Measurements from ENCODE around the gene DNAH11.

DNAH11 gene

DNA sequence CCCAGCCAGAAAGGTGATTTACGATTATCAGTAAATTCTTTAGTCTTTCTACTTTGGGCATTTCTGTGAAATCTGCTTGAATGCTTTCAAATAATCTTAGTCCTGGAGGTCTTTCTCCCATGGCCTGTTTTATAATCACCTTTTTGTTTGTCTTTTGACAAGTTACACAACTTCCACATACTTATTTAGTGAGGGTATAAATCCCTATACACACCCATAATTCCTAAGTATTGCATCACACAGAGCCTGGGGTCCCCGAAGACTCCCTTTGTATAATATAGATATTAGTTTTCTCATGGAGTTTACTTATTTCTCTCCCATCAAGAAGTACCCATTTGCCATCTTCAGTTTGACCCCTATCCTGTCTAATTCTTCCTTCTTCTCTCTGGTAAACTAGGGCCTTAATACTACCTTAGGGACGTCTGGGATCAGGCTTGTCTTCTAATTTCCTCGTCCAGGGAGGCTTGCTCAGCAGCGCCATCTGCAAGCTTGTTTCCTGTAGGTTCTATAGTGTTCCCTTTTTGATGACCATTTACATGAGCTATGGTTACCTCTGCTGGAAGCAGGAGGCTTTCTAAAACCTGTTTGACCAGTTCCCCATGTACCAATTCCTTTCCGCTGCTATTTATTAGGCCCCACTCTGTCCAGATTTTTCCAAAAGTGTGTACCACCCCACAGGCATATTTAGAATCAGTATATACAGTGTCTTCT lies 8.1 kb downstream of the DNAH11 start:
- DNase-seq (ENCODE audit: low spot score): no peak
- TF ChIP-seq, protein P1, sequence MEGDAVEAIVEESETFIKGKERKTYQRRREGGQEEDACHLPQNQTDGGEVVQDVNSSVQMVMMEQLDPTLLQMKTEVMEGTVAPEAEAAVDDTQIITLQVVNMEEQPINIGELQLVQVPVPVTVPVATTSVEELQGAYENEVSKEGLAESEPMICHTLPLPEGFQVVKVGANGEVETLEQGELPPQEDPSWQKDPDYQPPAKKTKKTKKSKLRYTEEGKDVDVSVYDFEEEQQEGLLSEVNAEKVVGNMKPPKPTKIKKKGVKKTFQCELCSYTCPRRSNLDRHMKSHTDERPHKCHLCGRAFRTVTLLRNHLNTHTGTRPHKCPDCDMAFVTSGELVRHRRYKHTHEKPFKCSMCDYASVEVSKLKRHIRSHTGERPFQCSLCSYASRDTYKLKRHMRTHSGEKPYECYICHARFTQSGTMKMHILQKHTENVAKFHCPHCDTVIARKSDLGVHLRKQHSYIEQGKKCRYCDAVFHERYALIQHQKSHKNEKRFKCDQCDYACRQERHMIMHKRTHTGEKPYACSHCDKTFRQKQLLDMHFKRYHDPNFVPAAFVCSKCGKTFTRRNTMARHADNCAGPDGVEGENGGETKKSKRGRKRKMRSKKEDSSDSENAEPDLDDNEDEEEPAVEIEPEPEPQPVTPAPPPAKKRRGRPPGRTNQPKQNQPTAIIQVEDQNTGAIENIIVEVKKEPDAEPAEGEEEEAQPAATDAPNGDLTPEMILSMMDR (IDR thresholded peaks at IDR 0.05): no peak
- Histone ChIP-seq H3K4me3 (no peak overlapping the region), H3K27ac (no peak overlapping the region)

DNA sequence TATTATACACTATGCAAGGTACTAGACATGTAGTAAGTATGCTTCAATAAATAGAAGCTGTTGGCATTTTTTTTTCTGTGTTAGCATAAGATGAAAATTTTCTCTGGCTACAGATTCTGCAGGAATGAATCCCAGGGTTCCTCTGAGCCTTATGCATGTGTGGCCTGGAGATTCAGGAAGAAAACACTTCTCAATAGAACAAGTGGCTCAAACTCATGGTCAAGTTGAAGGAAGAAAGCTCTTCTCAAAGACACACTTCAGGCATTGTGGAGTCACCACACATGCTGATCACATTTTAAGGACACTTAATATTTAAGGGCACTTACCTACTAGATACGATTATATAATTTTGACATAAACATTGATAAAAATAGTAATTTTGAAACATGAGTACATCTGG lies 19.5 kb downstream of the DNAH11 start:
- Histone ChIP-seq H3K4me3 (no peak overlapping the region), H3K27ac (no peak overlapping the region)
- no peak for DNase-seq (ENCODE audit: low spot score)
- TF ChIP-seq, protein P1 (IDR thresholded peaks at IDR 0.05): no peak

DNA sequence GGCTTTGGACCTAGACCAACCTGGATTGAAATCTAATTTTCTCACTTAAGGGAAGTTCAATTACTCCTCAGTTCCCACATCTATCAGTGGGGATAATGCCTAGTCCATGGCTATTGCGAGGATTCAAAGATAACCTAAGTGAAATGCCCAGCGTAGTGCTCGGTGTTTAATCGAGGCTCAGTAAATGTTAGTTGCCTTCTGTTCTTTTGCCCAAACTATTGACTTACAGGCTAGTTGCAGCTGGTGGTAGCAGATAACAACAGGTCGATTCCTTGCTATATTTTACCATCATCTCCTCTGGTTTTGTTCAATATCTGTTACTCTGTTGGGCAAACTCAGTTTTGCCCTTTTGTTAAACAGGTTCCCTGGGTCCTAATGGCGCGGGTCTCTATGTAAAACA lies 22.8 kb downstream of the DNAH11 start:
- DNase-seq (ENCODE audit: low spot score): no peak
- Histone ChIP-seq H3K4me3 (no peak overlapping the region), H3K27ac (no peak overlapping the region)
- TF ChIP-seq, protein P1 (IDR thresholded peaks at IDR 0.05): no peak

DNA sequence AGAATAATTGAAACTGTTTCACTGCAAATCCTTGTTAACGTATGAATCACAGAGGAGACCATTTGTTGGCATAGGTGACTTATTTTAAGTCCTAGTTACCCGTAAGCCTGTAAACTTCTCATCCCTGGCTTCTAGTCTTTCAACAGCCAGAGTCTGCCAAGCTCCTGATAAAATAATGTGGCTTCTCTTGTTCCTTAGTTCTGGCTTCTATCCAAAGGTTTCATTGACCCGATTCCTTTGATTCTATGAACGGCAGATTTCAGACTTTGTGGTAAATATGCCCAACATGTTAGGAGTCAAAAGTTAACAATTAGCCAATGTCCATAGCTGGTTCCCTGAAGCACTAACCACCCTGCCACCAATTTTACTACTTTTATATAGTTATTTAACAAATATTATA lies 23.3 kb downstream of the DNAH11 start:
- no peak overlapping the region for H3K27ac ChIP-seq
- DNase-seq (ENCODE audit: low spot score): no peak
- no peak overlapping the region for H3K4me3 ChIP-seq
- TF ChIP-seq, protein P1 (IDR thresholded peaks at IDR 0.05): no peak

DNA sequence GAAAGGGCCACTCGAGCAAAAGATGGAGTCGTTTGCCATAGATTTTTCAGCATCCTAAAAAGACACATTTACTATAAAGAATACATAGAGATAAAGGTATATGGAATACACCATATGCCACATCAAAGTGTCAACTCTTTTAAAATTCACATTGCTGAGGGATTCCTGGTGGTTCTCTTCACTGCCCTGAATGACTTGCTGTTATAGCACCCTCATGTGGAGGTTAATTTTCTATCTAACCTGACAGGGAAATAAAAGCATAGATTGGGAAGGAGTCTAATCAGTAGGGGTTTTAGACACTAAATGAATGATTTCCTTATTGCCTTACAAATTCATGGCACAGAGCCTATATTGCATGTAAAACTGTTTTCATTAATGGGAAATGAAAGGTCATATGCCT lies 25.9 kb downstream of the DNAH11 start:
- TF ChIP-seq, protein P1 (IDR thresholded peaks at IDR 0.05): no peak
- no peak for DNase-seq (ENCODE audit: low spot score)
- Histone ChIP-seq H3K27ac (no peak overlapping the region), H3K4me3 (no peak overlapping the region)

DNA sequence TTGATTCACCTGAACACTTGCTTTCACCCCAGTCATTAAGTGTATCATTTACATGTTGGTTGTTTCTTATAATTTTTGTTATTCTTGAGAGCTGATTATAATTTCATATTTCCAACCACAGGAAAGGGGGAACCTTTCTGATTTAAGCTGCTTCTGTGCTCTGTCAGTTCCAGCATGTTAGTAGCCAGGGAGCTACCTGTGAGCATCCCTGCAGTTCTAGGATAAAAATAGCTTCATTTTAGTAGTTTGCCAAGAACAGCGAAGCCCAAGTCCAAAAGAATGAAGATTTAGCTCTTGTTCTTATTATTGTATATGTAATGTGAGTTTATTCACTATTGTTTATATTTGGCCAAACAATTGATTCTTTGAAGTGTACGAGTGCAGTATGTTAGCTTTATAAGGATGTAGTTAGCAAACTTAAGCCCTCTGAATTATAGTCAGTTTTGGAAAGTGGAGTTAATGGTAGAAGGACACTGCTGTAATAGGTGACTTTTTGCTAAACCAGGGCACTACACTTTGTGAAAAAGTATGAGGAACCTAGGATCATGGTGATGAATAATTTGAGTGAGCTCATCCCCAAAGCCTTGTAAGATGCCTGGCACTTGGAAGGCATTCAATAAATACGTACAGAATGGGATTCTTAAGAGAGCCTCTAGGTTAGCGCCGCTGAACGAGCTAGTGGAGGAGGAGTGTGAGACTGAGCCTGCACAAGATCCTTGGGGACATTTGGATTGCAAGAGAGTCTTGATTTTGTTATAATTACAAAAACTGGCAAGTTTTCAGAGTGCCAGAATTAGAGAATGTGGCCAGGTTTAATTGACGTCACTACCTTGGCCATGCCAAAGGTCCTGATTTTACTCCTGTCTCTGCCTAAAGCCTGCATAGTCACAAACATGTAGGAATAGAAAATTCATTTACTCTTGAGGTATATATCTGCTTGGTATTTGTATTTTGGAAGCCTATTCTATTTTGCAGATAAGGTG lies 29.8 kb downstream of the DNAH11 start:
- H3K27ac ChIP-seq: no peak overlapping the region
- DNase-seq (ENCODE audit: low spot score): no peak
- TF ChIP-seq, protein P1 (IDR thresholded peaks at IDR 0.05): no peak
- H3K4me3 ChIP-seq: no peak overlapping the region
